Hematopoietic multipotent progenitor cell treated with erythropoietin and hydrocortisone succinate and interleukin-3 and kit ligand, for 15 days (in vitro differentiated cells): Measurements from ENCODE around the gene OR10X1.

Experiments
- DNase-seq: peaks from one replicate; pipeline ENCODE4 v3.0.0-alpha.2; 2015; ENCODE audit warnings: low spot score

OR10X1 gene

DNA sequence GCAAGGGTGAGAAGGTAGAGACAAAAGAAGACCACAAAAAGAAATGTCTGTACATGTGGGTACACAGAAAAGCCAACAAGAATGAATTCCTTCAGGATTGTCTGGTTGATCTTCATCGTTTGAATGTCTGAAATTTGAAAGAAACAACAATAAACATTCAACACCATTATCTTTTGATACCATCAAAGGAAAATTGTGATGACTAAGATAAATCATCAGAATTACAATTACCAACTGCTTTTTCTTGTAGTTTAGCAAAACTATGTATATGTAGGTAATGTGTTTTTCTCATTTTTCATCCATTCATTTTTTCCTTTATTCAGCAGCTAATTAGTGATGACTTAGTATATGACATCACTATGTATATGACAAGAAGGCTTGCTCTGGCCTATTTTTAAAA lies at the start of gene OR10X1:
Gene OR10X1 (minus strand): TSS at position 167 of the 400 bp plus-strand sequence. CDS start 0 bp downstream, at position 167.
- no peak for DNase-seq

- DNase-seq, result peak; percentile 2
Observed at GRCh38 chr1:158613764-158614163, 34.1 kb upstream of the OR10X1 start.

GRCh38 chr1:158611916-158612315 lies 32.2 kb upstream of the OR10X1 start:
- DNase-seq, result peak; percentile 6

DNA sequence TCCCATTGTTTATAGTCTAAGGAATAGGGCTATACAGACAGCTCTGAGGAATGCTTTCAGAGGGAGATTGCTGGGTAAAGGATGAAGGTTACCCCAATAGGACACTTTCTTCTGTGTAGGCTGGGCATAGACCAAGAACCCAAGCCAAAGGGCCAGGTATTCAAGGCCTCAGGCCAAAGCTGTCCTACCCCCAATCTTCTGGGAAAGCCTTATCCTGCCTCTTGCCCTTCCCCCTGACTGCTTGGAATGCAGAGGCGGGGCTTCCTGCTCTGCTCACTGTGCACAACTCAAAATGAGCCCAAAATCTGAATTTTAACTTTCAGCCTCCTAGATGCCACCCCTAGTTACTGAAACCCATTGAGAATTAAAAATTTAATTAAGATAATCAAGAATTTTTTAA lies 27.6 kb upstream of the OR10X1 start:
- peak; percentile 23 for DNase-seq

- no peak for DNase-seq
Observed at GRCh38 chr1:158604968-158605367, 25.3 kb upstream of the OR10X1 start, which contains the start of gene OR10Z1. Gene OR10Z1 (plus strand): TSS chr1:158605268. CDS start chr1:158606439, 1,171 bp downstream.

GRCh38 chr1:158600735-158601134 lies 21.0 kb upstream of the OR10X1 start:
- no peak for DNase-seq

- no peak for DNase-seq
Observed at GRCh38 chr1:158586942-158587341, 7.2 kb upstream of the OR10X1 start.

DNA sequence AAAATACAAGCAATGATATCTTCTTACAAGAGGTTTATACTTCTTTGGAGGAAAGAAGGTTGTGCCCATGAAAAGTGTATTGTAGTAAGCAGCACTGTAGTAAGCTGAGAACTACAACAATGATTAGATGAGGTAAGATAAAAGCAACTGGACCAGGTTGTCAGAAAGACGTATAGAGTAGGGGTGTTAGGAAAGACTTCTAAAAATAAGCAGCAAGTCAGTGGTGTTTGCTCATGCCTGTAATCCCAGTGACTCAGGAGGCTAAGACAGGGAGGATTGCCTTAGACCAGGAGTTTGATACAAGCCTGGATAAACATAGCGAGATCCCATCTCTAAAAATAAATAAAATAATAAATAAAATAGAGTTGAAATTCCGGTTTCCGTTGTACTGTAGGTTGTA lies 4.3 kb upstream of the OR10X1 start:
- no peak for DNase-seq

- DNase-seq, result no peak
Observed at GRCh38 chr1:158577561-158577960, 2.1 kb downstream of the OR10X1 start.

GRCh38 chr1:158572226-158572625 lies 7.5 kb downstream of the OR10X1 start:
- DNase-seq, result no peak

GRCh38 chr1:158570480-158570879 lies 9.2 kb downstream of the OR10X1 start, which contains the start of gene OR6P1:
Gene OR6P1 (minus strand): TSS chr1:158570580. CDS start chr1:158563604, 6,976 bp downstream.
- no peak for DNase-seq

GRCh38 chr1:158564608-158565007 lies 15.1 kb downstream of the OR10X1 start:
- no peak for DNase-seq

GRCh38 chr1:158563853-158564252 lies 15.8 kb downstream of the OR10X1 start:
- DNase-seq, result no peak

DNA sequence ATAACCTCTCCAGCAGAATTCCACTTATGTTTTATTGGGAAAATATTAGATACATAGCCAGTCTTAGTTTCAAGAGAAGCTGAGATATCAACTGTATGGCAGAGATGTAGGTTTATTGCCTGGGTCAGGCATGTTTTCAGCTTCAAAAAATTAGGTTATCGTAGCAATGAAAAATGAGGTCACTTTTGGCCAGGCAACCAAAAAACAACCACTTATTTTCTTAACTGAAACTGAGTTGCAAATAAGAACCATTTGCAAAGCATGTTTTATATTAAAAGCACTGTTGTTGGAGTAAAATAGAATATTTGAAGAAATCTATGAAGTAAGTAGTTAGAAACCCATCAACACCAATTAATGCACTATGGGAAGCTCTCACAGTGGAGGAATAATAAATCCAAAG lies 20.0 kb downstream of the OR10X1 start:
- no peak for DNase-seq

GRCh38 chr1:158554352-158554751 lies 25.3 kb downstream of the OR10X1 start, which contains the start of gene OR6Y1:
Gene OR6Y1 (minus strand): TSS chr1:158554405. CDS start chr1:158548105, 6,300 bp downstream.
- DNase-seq, result no peak

DNA sequence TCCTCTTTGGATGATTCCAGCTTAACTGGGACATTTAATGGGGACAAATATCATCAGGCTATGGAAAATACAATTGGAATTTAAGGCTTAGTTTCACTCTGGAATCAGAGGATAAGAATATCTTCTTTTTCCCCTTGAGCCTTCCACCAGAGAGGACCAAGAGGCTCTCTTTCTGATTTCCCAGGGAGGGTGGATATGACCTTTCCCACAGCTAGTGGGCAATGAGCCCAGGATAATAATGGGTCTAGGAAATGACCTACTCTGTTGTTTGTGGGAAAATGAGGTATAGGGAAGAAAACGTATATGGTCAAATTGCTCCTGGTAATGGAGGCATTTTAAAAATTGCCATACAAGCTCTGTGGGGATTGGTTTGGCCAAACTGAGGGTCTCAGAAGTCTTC lies 27.4 kb downstream of the OR10X1 start:
- no peak for DNase-seq

DNA sequence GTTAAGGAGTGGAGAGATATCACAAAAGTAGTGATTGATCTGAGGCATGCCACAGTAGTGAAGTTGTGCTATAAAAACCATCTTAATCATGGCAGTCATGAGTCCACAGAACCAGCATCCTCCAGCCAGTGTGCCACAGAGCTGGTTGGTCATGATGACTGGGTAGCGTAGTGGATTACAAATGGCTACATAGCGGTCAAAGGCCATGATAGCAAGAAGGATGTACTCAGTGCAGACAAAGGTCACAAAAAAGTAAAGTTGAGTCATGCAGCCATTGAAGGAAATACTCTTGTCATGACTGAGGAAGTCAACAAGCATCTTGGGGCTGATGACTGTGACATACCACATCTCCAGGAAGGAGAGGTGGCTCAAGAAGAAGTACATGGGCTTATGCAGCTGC lies 32.2 kb downstream of the OR10X1 start:
- DNase-seq, result no peak

- no peak for DNase-seq
Observed at GRCh38 chr1:158537609-158538008, 42.1 kb downstream of the OR10X1 start.

DNA sequence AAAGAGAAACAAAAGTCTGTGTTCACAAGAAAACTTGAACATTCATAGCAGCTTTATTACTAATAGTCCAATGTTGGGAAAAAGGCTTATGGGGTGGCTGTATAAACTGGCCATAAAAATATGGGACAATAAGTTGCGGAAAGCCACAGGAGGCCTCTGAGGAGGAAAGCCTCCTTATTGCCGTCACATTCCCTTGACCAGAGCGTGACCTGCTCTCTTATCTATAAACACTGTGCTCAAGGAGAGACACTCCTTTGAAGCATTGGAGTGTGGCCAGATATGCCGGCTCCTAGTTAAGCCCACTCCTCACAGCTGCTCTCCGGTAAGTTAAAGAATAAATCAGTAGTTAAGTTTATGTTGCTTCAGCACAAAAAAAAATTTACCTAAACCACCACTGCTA lies 45.2 kb downstream of the OR10X1 start:
- no peak for DNase-seq
